HG02938 (cell line): ENCODE measurements around the gene SLC22A1.
"Not testable (repeated sequence)": the region's sequence is repeated elsewhere in the genome, so short reads cannot be mapped to it uniquely, and the experiment has no call there.

Source experiments
- ATAC-seq: cut with Tn5 transposase; IDR thresholded peaks from one replicate; pipeline ENCODE4 v1.9.1; 2021; ENCODE audit warnings: mild to moderate bottlenecking, moderate library complexity; ENCODE audit not compliant: unreplicated experiment

Gene SLC22A1

GRCh38 chr6:160093061-160093460 is 28.6 kb upstream of the SLC22A1 start:
- ATAC-seq: no peak

- no peak for ATAC-seq
Measured at GRCh38 chr6:160093946-160094345, 27.7 kb upstream of the SLC22A1 start.

GRCh38 chr6:160095146-160095845 is 26.3 kb upstream of the SLC22A1 start:
- ATAC-seq: no peak

- ATAC-seq: no peak
Measured at GRCh38 chr6:160101277-160102205, 20.1 kb upstream of the SLC22A1 start.

GRCh38 chr6:160102399-160102798 is 19.2 kb upstream of the SLC22A1 start:
- ATAC-seq: no peak

- ATAC-seq: peak; percentile 60
Measured at GRCh38 chr6:160102956-160103824, 18.4 kb upstream of the SLC22A1 start.

- ATAC-seq: no peak
Measured at GRCh38 chr6:160103825-160104100, 17.9 kb upstream of the SLC22A1 start.

- ATAC-seq: no peak
Measured at GRCh38 chr6:160104821-160105517, 16.6 kb upstream of the SLC22A1 start.

- no peak for ATAC-seq
Measured at GRCh38 chr6:160106010-160106409, 15.6 kb upstream of the SLC22A1 start.

GRCh38 chr6:160106701-160107100 is 14.9 kb upstream of the SLC22A1 start:
- ATAC-seq: no peak

- no peak for ATAC-seq
Measured at GRCh38 chr6:160108077-160108476, 13.5 kb upstream of the SLC22A1 start.

- ATAC-seq: no peak
Measured at GRCh38 chr6:160110586-160111123, 11.0 kb upstream of the SLC22A1 start.

- no peak for ATAC-seq
Measured at GRCh38 chr6:160111806-160112205, 9.8 kb upstream of the SLC22A1 start.

- ATAC-seq: no peak
Measured at GRCh38 chr6:160112628-160113299, 8.9 kb upstream of the SLC22A1 start.

GRCh38 chr6:160114536-160114935 is 7.1 kb upstream of the SLC22A1 start:
- ATAC-seq: not testable (repeated sequence)

GRCh38 chr6:160115421-160115820 is 6.2 kb upstream of the SLC22A1 start:
- no peak for ATAC-seq

GRCh38 chr6:160116411-160116810 is 5.2 kb upstream of the SLC22A1 start:
- no peak for ATAC-seq

- no peak for ATAC-seq
Measured at GRCh38 chr6:160117137-160117536, 4.5 kb upstream of the SLC22A1 start.

- ATAC-seq: no peak
Measured at GRCh38 chr6:160118620-160119229, 2.9 kb upstream of the SLC22A1 start.
